MM.1S (cell line): ENCODE measurements around the gene CCDC185.

Experiments used
- CTCF ChIP-seq: fragments of 300-600 bp; sonication (generic); IDR thresholded peaks from 2 replicates; pipeline ENCODE4 v1.5.1; 2016; ENCODE audit warnings: antibody characterized with exemption, low read length, mixed read lengths
- EZH2 ChIP-seq: fragments of 300-600 bp; sonication (generic); optimal IDR thresholded peaks from 2 replicates; pipeline ENCODE3; 2017; ENCODE audit warnings: low read depth, mild to moderate bottlenecking, antibody characterized with exemption, low read length, mixed read lengths

DNA sequence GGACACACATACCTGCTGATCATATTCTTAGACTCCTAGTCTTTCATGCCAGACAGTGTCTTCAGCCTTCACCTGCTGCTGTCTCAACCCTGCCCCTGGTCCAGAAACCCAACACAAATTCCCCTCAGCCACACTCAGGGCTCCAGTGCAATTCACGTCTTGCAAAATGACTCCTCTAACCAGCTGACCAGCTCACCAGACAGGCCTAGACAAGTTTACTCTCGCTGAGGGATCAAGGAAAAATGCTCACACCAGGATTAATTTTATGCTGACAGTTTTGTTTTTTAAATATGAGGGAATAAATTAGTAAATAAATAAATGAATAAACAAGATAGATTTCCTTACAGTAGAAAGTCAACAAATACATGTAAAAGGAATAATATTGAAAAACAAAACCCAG is 28.5 kb downstream of the CCDC185 start:
- TF ChIP-seq CTCF = no peak
- TF ChIP-seq EZH2 = no peak
